AG20443 (cell line): Measurements from ENCODE around the gene NUDT9.
A peak's percentile ranks its signal among the peaks of the same experiment; 100 is the strongest.
"Not testable (repeated sequence)": the region's sequence is repeated elsewhere in the genome, so short reads cannot be mapped to it uniquely, and the experiment has no call there.

Experiments
- DNase-seq: peaks from one replicate; pipeline ENCODE4 v3.0.0; 2012; ENCODE audit warnings: low spot score, mixed read lengths

The NUDT9 gene

GRCh38 chr4:87462102-87462501 lies 39.7 kb downstream of the NUDT9 start:
- DNase-seq: no peak

- DNase-seq: peak; percentile 38
Measured at GRCh38 chr4:87465739-87466366, 43.5 kb downstream of the NUDT9 start.

GRCh38 chr4:87469390-87469789 lies 47.0 kb downstream of the NUDT9 start:
- DNase-seq: no peak

- no peak for DNase-seq
Measured at GRCh38 chr4:87476934-87477333, 54.6 kb downstream of the NUDT9 start.

GRCh38 chr4:87478732-87479250 lies 56.4 kb downstream of the NUDT9 start:
- no peak for DNase-seq

GRCh38 chr4:87481377-87481776 lies 59.0 kb downstream of the NUDT9 start:
- no peak for DNase-seq

GRCh38 chr4:87483247-87483646 lies 60.9 kb downstream of the NUDT9 start:
- DNase-seq: not testable (repeated sequence)

GRCh38 chr4:87488666-87489065 lies 66.3 kb downstream of the NUDT9 start:
- DNase-seq: not testable (repeated sequence)

- DNase-seq: peak; percentile 30
Measured at GRCh38 chr4:87489678-87490077, 67.3 kb downstream of the NUDT9 start.

GRCh38 chr4:87490664-87491369 lies 68.4 kb downstream of the NUDT9 start:
- no peak for DNase-seq

- DNase-seq: no peak
Measured at GRCh38 chr4:87491436-87491835, 69.1 kb downstream of the NUDT9 start.

GRCh38 chr4:87491851-87492250 lies 69.5 kb downstream of the NUDT9 start:
- DNase-seq: not testable (repeated sequence)

- no peak for DNase-seq
Measured at GRCh38 chr4:87493115-87493514, 70.7 kb downstream of the NUDT9 start.

GRCh38 chr4:87497159-87497558 lies 74.8 kb downstream of the NUDT9 start:
- no peak for DNase-seq

- no peak for DNase-seq
Measured at GRCh38 chr4:87497578-87497977, 75.2 kb downstream of the NUDT9 start.

- DNase-seq: peak; percentile 25
Measured at GRCh38 chr4:87498446-87498900, 76.1 kb downstream of the NUDT9 start.

GRCh38 chr4:87499403-87500091 lies 77.2 kb downstream of the NUDT9 start:
- no peak for DNase-seq

GRCh38 chr4:87500092-87500462 lies 77.7 kb downstream of the NUDT9 start:
- no peak for DNase-seq

GRCh38 chr4:87502580-87503238 lies 80.3 kb downstream of the NUDT9 start:
- DNase-seq: no peak

- DNase-seq: no peak
Measured at GRCh38 chr4:87505862-87506261, 83.5 kb downstream of the NUDT9 start.

- peak; percentile 69 for DNase-seq
Measured at GRCh38 chr4:87506974-87507701, 84.8 kb downstream of the NUDT9 start.
